Measurements from ENCODE around the gene KRT35.

GRCh38 chr17:41466988-41467387, 14.0 kb downstream of the KRT35 start, which contains the start of gene KRT32:
- TF ChIP-seq GATA3 (IDR thresholded peaks at IDR 0.05; ENCODE audit: low read depth, low read length) (no peak), GATA2 (IDR thresholded peaks at IDR 0.05; ENCODE audit: low read depth, low read length) (no peak)

Data from SH-SY5Y (cell line).